SU-DHL-6 (cell line): ENCODE measurements around the gene AKAP11.

ENCODE experiments used
- EZH2phosphoT487 ChIP-seq: fragments of 200-600 bp; sonication (generic), shearing (Covaris generic); conservative IDR thresholded peaks from 2 replicates; pipeline ENCODE4 v1.6.1; 2018; ENCODE audit warnings: mild to moderate bottlenecking, antibody characterized with exemption, low read length, moderate library complexity, mixed read lengths
- TF ChIP-seq, protein P1 (sequence below): fragments of 200-600 bp; sonication (generic); IDR thresholded peaks from one replicate; pipeline ENCODE4 v1.5.1; 2017; ENCODE audit warnings: antibody characterized with exemption, mild to moderate bottlenecking, low read length, moderate library complexity; ENCODE audit not compliant: insufficient read depth, poor library complexity, severe bottlenecking

DNA sequence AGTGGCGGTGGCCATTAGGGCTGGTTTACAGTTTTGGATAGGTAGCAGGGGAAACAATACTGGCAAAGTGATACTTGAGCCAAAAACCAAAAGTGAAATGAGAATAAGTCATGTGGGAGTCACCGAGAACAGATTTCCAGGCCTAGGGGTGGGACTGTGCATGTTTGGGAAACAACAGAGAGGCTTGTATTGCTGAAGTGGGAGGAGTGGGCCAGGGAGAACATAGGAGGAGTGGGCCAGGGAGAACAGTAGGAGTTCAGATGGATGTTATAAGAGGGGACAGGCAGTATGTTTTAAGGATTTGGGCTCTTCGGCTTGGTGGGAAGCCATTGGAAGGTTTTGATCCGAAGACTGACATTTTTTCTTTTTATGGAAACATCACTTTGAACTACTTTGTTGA, 35.5 kb downstream of the AKAP11 start:
- TF ChIP-seq, protein P1, sequence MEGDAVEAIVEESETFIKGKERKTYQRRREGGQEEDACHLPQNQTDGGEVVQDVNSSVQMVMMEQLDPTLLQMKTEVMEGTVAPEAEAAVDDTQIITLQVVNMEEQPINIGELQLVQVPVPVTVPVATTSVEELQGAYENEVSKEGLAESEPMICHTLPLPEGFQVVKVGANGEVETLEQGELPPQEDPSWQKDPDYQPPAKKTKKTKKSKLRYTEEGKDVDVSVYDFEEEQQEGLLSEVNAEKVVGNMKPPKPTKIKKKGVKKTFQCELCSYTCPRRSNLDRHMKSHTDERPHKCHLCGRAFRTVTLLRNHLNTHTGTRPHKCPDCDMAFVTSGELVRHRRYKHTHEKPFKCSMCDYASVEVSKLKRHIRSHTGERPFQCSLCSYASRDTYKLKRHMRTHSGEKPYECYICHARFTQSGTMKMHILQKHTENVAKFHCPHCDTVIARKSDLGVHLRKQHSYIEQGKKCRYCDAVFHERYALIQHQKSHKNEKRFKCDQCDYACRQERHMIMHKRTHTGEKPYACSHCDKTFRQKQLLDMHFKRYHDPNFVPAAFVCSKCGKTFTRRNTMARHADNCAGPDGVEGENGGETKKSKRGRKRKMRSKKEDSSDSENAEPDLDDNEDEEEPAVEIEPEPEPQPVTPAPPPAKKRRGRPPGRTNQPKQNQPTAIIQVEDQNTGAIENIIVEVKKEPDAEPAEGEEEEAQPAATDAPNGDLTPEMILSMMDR: no peak
- no peak for TF ChIP-seq EZH2phosphoT487
